IMR-90 (cell line): ENCODE results near the gene MGAT5. TPM values are rescaled to one million over a fixed set of nuclear protein-coding genes. Genes with fewer than 3 reads are reported as not detected.

Source experiments
- ATAC-seq: fragments of 200-7000 bp; cut with Tn5 transposase; 2 replicates; pipeline ENCODE4 v1.9.1; 2020; ENCODE audit warnings: low read depth, mild to moderate bottlenecking, moderate library complexity
- BruUV-seq: library from RNA; stranded (reverse); fragments of 400-500 nt; replicated peaks from 2 replicates; lab custom pipeline; 2021; lab: Mats Ljungman, UMichigan
- CTCF ChIA-PET: fragments of 300-600 bp; formaldehyde crosslinking; extraction: SDS; loops from one replicate; lab custom pipeline; 2021; ENCODE audit warnings: antibody characterized with exemption; lab: Yijun Ruan, JAX
- POLR2A ChIA-PET: fragments of 300-600 bp; sonication (Branson Sonifier 250); formaldehyde crosslinking; loops from one replicate; lab custom pipeline; 2022; ENCODE audit warnings: antibody characterized with exemption; ENCODE audit not compliant: unreplicated experiment; lab: Charles Lee
- DNase-seq: peaks from one replicate; pipeline ENCODE4 v3.0.0; 2013
- H2AFZ ChIP-seq: replicated peaks from 2 replicates; pipeline ENCODE3; 2013; ENCODE audit warnings: low read length, mild to moderate bottlenecking; ENCODE audit not compliant: poor library complexity
- H2AK5ac ChIP-seq: 2 replicates; pipeline ENCODE4 v1.6.1; 2013; ENCODE audit warnings: low read depth, low read length, inconsistent platforms
- H2AK9ac ChIP-seq: replicated peaks from 2 replicates; pipeline ENCODE3; 2013; ENCODE audit warnings: mild to moderate bottlenecking, low read depth, low read length, moderate library complexity; ENCODE audit not compliant: poor library complexity
- H2BK120ac ChIP-seq: 2 replicates; pipeline ENCODE4 v1.6.1; 2013; ENCODE audit warnings: low read depth, low read length, inconsistent platforms
- H2BK15ac ChIP-seq: 3 replicates; pipeline ENCODE4 v1.6.1; 2013; ENCODE audit warnings: low read depth, low read length, inconsistent platforms
- H2BK20ac ChIP-seq: 2 replicates; pipeline ENCODE4 v1.6.1; 2013; ENCODE audit warnings: low read depth, mild to moderate bottlenecking, inconsistent platforms, low read length, moderate library complexity
- H2BK5ac ChIP-seq: 2 replicates; pipeline ENCODE4 v1.6.1; 2013; ENCODE audit warnings: mild to moderate bottlenecking, low read depth, low read length, inconsistent platforms; ENCODE audit not compliant: poor library complexity, severe bottlenecking
- H3K14ac ChIP-seq: replicated peaks from 2 replicates; pipeline ENCODE4 v1.6.1; 2013; ENCODE audit warnings: low read depth, low read length, inconsistent platforms
- H3K18ac ChIP-seq: 2 replicates; pipeline ENCODE4 v1.6.1; 2013; ENCODE audit warnings: low read depth, low read length, control low read depth
- H3K23ac ChIP-seq: 2 replicates; pipeline ENCODE4 v1.6.1; 2013; ENCODE audit warnings: low read depth, low read length, inconsistent platforms
- H3K27ac ChIP-seq: 2 replicates; pipeline ENCODE4 v1.5.1; 2013; ENCODE audit warnings: mild to moderate bottlenecking, control low read depth, low read length; ENCODE audit not compliant: insufficient read depth
- H3K27me3 ChIP-seq: 2 replicates; pipeline ENCODE4 v1.6.1; 2013; ENCODE audit warnings: low read length; ENCODE audit not compliant: control insufficient read depth, insufficient read depth
- H3K36me3 ChIP-seq: 2 replicates; pipeline ENCODE4 v1.6.1; 2013; ENCODE audit warnings: low read length, mixed read lengths; ENCODE audit not compliant: control insufficient read depth, insufficient read depth
- H3K4ac ChIP-seq: 2 replicates; pipeline ENCODE4 v1.6.1; 2013; ENCODE audit warnings: low read depth, low read length, inconsistent platforms
- H3K4me1 ChIP-seq: 2 replicates; pipeline ENCODE4 v1.6.1; 2013; ENCODE audit warnings: low read length, mixed read lengths; ENCODE audit not compliant: control insufficient read depth, insufficient read depth
- H3K4me2 ChIP-seq: 2 replicates; pipeline ENCODE4 v1.6.1; 2013; ENCODE audit warnings: low read depth, mild to moderate bottlenecking, control low read depth, low read length, moderate library complexity
- H3K4me3 ChIP-seq: 2 replicates; pipeline ENCODE4 v1.5.1; 2013; ENCODE audit warnings: low read depth, mild to moderate bottlenecking, control low read depth, low read length, moderate library complexity; ENCODE audit not compliant: insufficient read depth
- H3K56ac ChIP-seq: 2 replicates; pipeline ENCODE4 v1.6.1; 2013; ENCODE audit warnings: low read length, inconsistent platforms; ENCODE audit not compliant: insufficient read depth; ENCODE audit errors: extremely low read depth
- H3K79me1 ChIP-seq, 2 experiments: 2 replicates each; pipeline ENCODE4 v1.6.1; 2013; ENCODE audit warnings: low read length in 2 of 2, inconsistent platforms in 1 of 2, low read depth in 1 of 2
- H3K9ac ChIP-seq: 2 replicates; pipeline ENCODE4 v1.6.1; 2013; ENCODE audit warnings: low read depth, low read length, control low read depth
- H3K9me1 ChIP-seq: 2 replicates; pipeline ENCODE4 v1.6.1; 2013; ENCODE audit warnings: low read length, inconsistent platforms; ENCODE audit not compliant: insufficient read depth
- H3K9me3 ChIP-seq: 2 replicates; pipeline ENCODE4 v1.6.1; 2013; ENCODE audit warnings: low read length; ENCODE audit not compliant: control insufficient read depth, insufficient read depth
- H4K20me1 ChIP-seq: 2 replicates; pipeline ENCODE4 v1.6.1; 2013; ENCODE audit warnings: low read length, inconsistent platforms; ENCODE audit not compliant: insufficient read depth
- H4K5ac ChIP-seq: 2 replicates; pipeline ENCODE4 v1.6.1; 2013; ENCODE audit warnings: mild to moderate bottlenecking, low read depth, low read length, control low read depth
- H4K8ac ChIP-seq, 2 experiments: 2 replicates each; pipeline ENCODE4 v1.6.1; 2013; ENCODE audit warnings: low read depth in 2 of 2, low read length in 2 of 2, control low read depth in 1 of 2, inconsistent platforms in 1 of 2
- H4K91ac ChIP-seq: 2 replicates; pipeline ENCODE4 v1.6.1; 2013; ENCODE audit warnings: low read depth, low read length, inconsistent platforms; ENCODE audit not compliant: insufficient read depth
- MAZ ChIP-seq: IDR thresholded peaks from 2 replicates; pipeline ENCODE4 v1.6.1; 2012; ENCODE audit warnings: low read depth, mild to moderate bottlenecking, low read length, improper control_type of control experiment, moderate library complexity, borderline replicate concordance
- MXI1 ChIP-seq: IDR thresholded peaks from 2 replicates; pipeline ENCODE4 v1.6.1; 2012; ENCODE audit warnings: low read depth, mild to moderate bottlenecking, low read length, moderate library complexity, borderline replicate concordance
- POLR2A ChIP-seq: IDR thresholded peaks from 2 replicates; pipeline ENCODE4 v1.6.1; 2012; ENCODE audit warnings: mild to moderate bottlenecking, low read depth, low read length
- SMC3 ChIP-seq: fragments of 150-350 bp; IDR thresholded peaks from 2 replicates; pipeline ENCODE4 v1.6.1; 2016; ENCODE audit warnings: low read depth, mild to moderate bottlenecking, antibody characterized with exemption, low read length, moderate library complexity
- WGBS, 2 experiments: methylation state at CpG; one replicate each; pipeline versions ENCODE4 v1.1.5 to v1.1.7; 2013; ENCODE audit warnings: missing lambda C conversion rate in 2 of 2; ENCODE audit not compliant: insufficient read length in 1 of 2; ENCODE audit errors: extremely low coverage in 2 of 2; 5-methylcytosine and 5-hydroxymethylcytosine counted together
- dilution Hi-C: fragments of 300-500 bp; cut with HindIII; formaldehyde crosslinking; loops from one replicate; pipeline ENCODE4 v1.14.3; 2018; ENCODE audit warnings: low sequenced_read_pairs; ENCODE audit not compliant: unreplicated experiment
- in situ Hi-C: fragments of 300-500 bp; cut with MboI; formaldehyde crosslinking; loops from 3 replicates; pipeline ENCODE4 v1.14.3; 2019; ENCODE audit warnings: low sequenced_read_pairs, inconsistent platforms, mixed read lengths
- intact Hi-C: fragments of 100-400 bp; cut with micrococcal nuclease; formaldehyde crosslinking; loops from 2 replicates; pipeline ENCODE4 v1.10.0; 2022
- polyA plus RNA-seq, 3 experiments: library from polyadenylated mRNA; depleted of rRNA; stranded (reverse); fragments of >200 nt; gene quantifications; 2 replicates each; pipeline ENCODE4 v1.2.3, GENCODE V29; 2012; ENCODE audit warnings: low replicate concordance in 1 of 3
- total RNA-seq: library from RNA; depleted of rRNA; stranded (reverse); fragments of >200 nt; gene quantifications from 2 replicates; pipeline ENCODE4 v1.2.3, GENCODE V29; 2012
- TF ChIP-seq, protein P1 (sequence below): fragments of 150-350 bp; IDR thresholded peaks from 2 replicates; pipeline ENCODE4 v1.6.1; 2017; ENCODE audit warnings: mild to moderate bottlenecking, antibody characterized with exemption, low read length, low read depth

Gene MGAT5
- total and polyA plus RNA-seq, 2 of the 4 experiments (the other 2 are of a cell fraction) = 22.9 to 59.9 TPM

DNA sequence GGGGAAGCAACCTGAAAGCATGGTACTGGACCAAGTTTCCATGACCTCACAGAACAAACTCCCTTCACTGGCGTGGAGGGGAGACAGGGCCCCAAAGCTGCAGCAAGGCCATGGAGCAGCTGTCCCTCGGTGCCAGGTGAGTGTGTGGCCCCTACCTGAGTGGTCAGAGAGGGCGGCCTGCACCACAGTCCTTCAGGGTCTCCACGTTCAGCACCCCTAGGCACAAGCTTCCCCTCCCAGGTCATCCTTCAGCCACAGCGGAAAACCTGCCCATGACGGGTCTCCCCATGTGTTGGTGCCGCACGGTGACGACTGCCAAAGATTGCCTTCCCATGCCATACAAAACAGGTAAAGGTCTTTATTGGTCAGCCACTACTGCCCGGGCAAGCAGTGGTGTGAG is 201.6 kb downstream of the MGAT5 start:
- peaks cover 21% of the 10 kb centered on the region for H3K36me3 ChIP-seq
- WGBS, 2 experiments = no CpG with 5 or more reads among the region's 10 CpGs
- ChIA-PET POLR2A (no interaction called here), CTCF (no interaction called here)
- H3K79me1 ChIP-seq = peaks cover 0 to 5% of the 10 kb centered on the region in 2 experiments; a peak in 1 of 4 replicates
- no peaks in the 10 kb centered on the region for H3K4me1 ChIP-seq
- no peak overlapping the region for H2BK5ac ChIP-seq
- in situ Hi-C loops = loop anchor here (10.0 kb wide), 1 partner anchor 571 kb away; no protein-coding TSS in a partner anchor
- H3K4ac ChIP-seq = no peak overlapping the region
- intact Hi-C loops = no loop called here
- no peak overlapping the region for H3K4me3 ChIP-seq
- dilution Hi-C loops = no loop called here
- H3K56ac ChIP-seq = no peak overlapping the region
- H3K14ac ChIP-seq = no peak overlapping the region
- H3K23ac ChIP-seq = no peak overlapping the region
- no peaks in the 10 kb centered on the region for H3K27me3 ChIP-seq
- ATAC-seq (no peak), DNase-seq (no peak)
- no peaks in the 10 kb centered on the region for H4K20me1 ChIP-seq
- no peak overlapping the region for H2AK9ac ChIP-seq
- H3K27ac ChIP-seq = no peak overlapping the region
- H3K18ac ChIP-seq = no peak overlapping the region
- H2AFZ ChIP-seq = no peak overlapping the region
- H2BK120ac ChIP-seq = no peak overlapping the region
- no peak overlapping the region for H3K4me2 ChIP-seq
- TF ChIP-seq MXI1 = no peak
- TF ChIP-seq SMC3 = no peak
- TF ChIP-seq MAZ = no peak
- TF ChIP-seq, protein P1, sequence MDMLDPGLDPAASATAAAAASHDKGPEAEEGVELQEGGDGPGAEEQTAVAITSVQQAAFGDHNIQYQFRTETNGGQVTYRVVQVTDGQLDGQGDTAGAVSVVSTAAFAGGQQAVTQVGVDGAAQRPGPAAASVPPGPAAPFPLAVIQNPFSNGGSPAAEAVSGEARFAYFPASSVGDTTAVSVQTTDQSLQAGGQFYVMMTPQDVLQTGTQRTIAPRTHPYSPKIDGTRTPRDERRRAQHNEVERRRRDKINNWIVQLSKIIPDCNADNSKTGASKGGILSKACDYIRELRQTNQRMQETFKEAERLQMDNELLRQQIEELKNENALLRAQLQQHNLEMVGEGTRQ = no peak
- TF ChIP-seq POLR2A = no peak
- H4K91ac ChIP-seq = no peak overlapping the region
- H4K8ac ChIP-seq = no peak overlapping the region
- no peak overlapping the region for H2BK15ac ChIP-seq
- no TSS peak for BruUV-seq
- no peak overlapping the region for H3K9ac ChIP-seq
- 0 out of 2 replicates have a peak, but pooled peaks cover 4% of the 10 kb centered on the region for H3K9me1 ChIP-seq
- no peak overlapping the region for H2AK5ac ChIP-seq
- no peak overlapping the region for H4K5ac ChIP-seq
- no peak overlapping the region for H2BK20ac ChIP-seq
- H3K9me3 ChIP-seq = no peaks in the 10 kb centered on the region
